MM.1S (cell line): Measurements from ENCODE around the gene CNTN6.

Experiments
- CTCF ChIP-seq: fragments of 300-600 bp; sonication (generic); IDR thresholded peaks from 2 replicates; pipeline ENCODE4 v1.5.1; 2016; ENCODE audit warnings: antibody characterized with exemption, low read length, mixed read lengths
- EZH2 ChIP-seq: fragments of 300-600 bp; sonication (generic); optimal IDR thresholded peaks from 2 replicates; pipeline ENCODE3; 2017; ENCODE audit warnings: low read depth, mild to moderate bottlenecking, antibody characterized with exemption, low read length, mixed read lengths
- EZH2phosphoT487 ChIP-seq: fragments of 300-600 bp; sonication (generic); IDR thresholded peaks from 2 replicates; pipeline ENCODE4 v1.6.1; 2018; ENCODE audit warnings: antibody characterized with exemption, low read length

DNA sequence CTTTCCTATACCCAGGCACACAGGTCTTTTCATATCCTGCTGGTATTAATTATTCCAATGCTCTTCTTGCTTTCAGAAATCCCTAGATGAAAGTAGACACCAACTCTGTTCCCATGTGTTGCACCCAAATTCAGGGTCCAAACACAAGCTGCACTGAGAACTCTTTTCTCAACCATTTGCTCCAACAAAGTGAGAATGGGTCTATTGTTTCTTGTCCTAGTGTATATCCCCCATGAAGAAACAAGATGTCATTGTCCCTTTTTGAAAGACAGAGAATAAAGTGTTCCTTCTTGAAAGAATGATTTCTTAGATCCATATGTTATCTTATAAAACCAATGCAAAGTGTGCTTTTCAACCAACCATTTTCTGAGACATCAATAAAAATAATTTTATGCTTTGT is 353.7 kb downstream of the CNTN6 start:
- TF ChIP-seq CTCF (no peak), EZH2phosphoT487 (no peak), EZH2 (no peak)
